Sigmoid colon (tissue), 7 donors: Measurements from ENCODE around the gene EXOC3L1. TPM values are rescaled to one million over a fixed set of nuclear protein-coding genes. Genes with fewer than 3 reads are reported as not detected.

Source experiments
- DNase-seq: peaks from one replicate; pipeline ENCODE4 v3.0.0-alpha.2; 2019
- H3K27ac ChIP-seq, 4 donors: fragments of 200-600 bp; sonication (generic); one replicate each; pipeline ENCODE4 v1.5.1; 2016 to 2019; ENCODE audit warnings: mild to moderate bottlenecking in 1 of 4
- H3K27me3 ChIP-seq, 3 donors: fragments of 200-600 bp; sonication (generic); one replicate each; pipeline ENCODE4 v1.5.1; 2019; ENCODE audit warnings: mild to moderate bottlenecking in 1 of 3
- H3K36me3 ChIP-seq, 4 donors: fragments of 200-600 bp; sonication (generic); one replicate each; pipeline ENCODE4 v1.5.1; 2016 to 2019
- H3K4me1 ChIP-seq, 4 donors: fragments of 200-600 bp; sonication (generic); one replicate each; pipeline ENCODE4 v1.5.1; 2017 to 2019
- H3K4me3 ChIP-seq, 4 donors: fragments of 200-600 bp; sonication (generic); one replicate each; pipeline ENCODE4 v1.5.1; 2017 to 2019; ENCODE audit warnings: mild to moderate bottlenecking in 2 of 4, moderate library complexity in 1 of 4
- H3K9me3 ChIP-seq, 4 donors: fragments of 200-600 bp in 3 of 4; sonication (generic) in 3 of 4; one replicate each; pipeline versions ENCODE4 v1.5.1 to v1.6.1; 2013 to 2019
- CTCF ChIP-seq, 4 experiments: fragments of 450-650 bp in 3 of 4; fragments of 200-600 bp in 1 of 4; IDR thresholded peaks; one replicate each; pipeline ENCODE4 v1.5.1; 2016 to 2019; ENCODE audit warnings: antibody characterized with exemption in 4 of 4, mild to moderate bottlenecking in 3 of 4, moderate library complexity in 2 of 4
- EP300 ChIP-seq, 4 donors: sonication (generic); formaldehyde crosslinking; IDR thresholded peaks; one replicate each; pipeline ENCODE4 v1.6.1; 2017; ENCODE audit warnings: antibody characterized with exemption in 4 of 4
- POLR2A ChIP-seq, 2 donors: fragments of 450-650 bp; IDR thresholded peaks; one replicate each; pipeline ENCODE4 v1.6.1; 2016; ENCODE audit warnings: antibody characterized with exemption in 2 of 2, mild to moderate bottlenecking in 2 of 2, moderate library complexity in 2 of 2
- POLR2AphosphoS5 ChIP-seq, 4 donors: sonication (generic); formaldehyde crosslinking; IDR thresholded peaks; one replicate each; pipeline ENCODE4 v1.6.1; 2017; ENCODE audit warnings: antibody characterized with exemption in 4 of 4
- WGBS, 2 donors: extraction: QIAGEN DNeasy Blood & Tissue Kit; methylation state at CpG; one replicate each; pipeline ENCODE4 v1.1.7; 2013; 5-methylcytosine and 5-hydroxymethylcytosine counted together
- intact Hi-C: fragments of 100-400 bp; cut with DNase I; formaldehyde crosslinking; loops from one replicate; pipeline ENCODE4 v1.15.1; 2023
- polyA plus RNA-seq, 3 donors: library from polyadenylated mRNA; stranded (reverse); fragments of 200-250 nt; gene quantifications; one replicate each; pipeline ENCODE4 v1.2.3, GENCODE V29; 2013
- total RNA-seq, 4 donors: library from RNA; depleted of rRNA; stranded (reverse); fragments of >200 nt; gene quantifications; one replicate each; pipeline ENCODE4 v1.1.0, GENCODE V29; 2016
- donor health status: healthy with polysubstance abuse.
- donor health status: Bipolar disorder and iron deficiency.
- donor health status: healthy.

The EXOC3L1 gene
- total and polyA plus RNA-seq, 7 donors = 1.1 to 8.4 (median 2.5) TPM

- H3K36me3 ChIP-seq = peaks cover 33 to 53% (median 42%) of the 10 kb centered on the region in 4 donors
- H3K9me3 ChIP-seq = no peaks in the 10 kb centered on the region
- no peak for TF ChIP-seq CTCF (IDR thresholded peaks at IDR 0.05)
- no peak for TF ChIP-seq POLR2AphosphoS5 (IDR thresholded peaks at IDR 0.05)
- no peak for TF ChIP-seq POLR2A (IDR thresholded peaks at IDR 0.05)
- no peak for TF ChIP-seq EP300 (IDR thresholded peaks at IDR 0.05)
- H3K27ac ChIP-seq = no peak overlapping the region
- intact Hi-C loops = loop anchor here (2.0 kb wide), 1 partner anchor 33 kb away; the partner anchor contains the start of gene TMEM208
- peak overlapping the region in 1 of 4 donors; percentile 92 for H3K4me3 ChIP-seq
- no peak for DNase-seq
- no peaks in the 10 kb centered on the region for H3K27me3 ChIP-seq
- H3K4me1 ChIP-seq = peaks cover 1 to 30% (median 27%) of the 10 kb centered on the region in 4 donors
Observed at GRCh38 chr16:67193536-67193935, 3.6 kb upstream of the EXOC3L1 start.

GRCh38 chr16:67192781-67193361 lies 2.9 kb upstream of the EXOC3L1 start:
- H3K4me3 ChIP-seq = peak overlapping the region; percentile 83 to 93 (median 92)
- H3K4me1 ChIP-seq = peaks cover 1 to 27% (median 25%) of the 10 kb centered on the region in 4 donors
- H3K27ac ChIP-seq = peak overlapping the region; percentile 72 to 79 (median 78)
- no peak for DNase-seq
- H3K36me3 ChIP-seq = peaks cover 33 to 47% (median 37%) of the 10 kb centered on the region in 4 donors
- no peaks in the 10 kb centered on the region for H3K27me3 ChIP-seq
- no peaks in the 10 kb centered on the region for H3K9me3 ChIP-seq
- intact Hi-C loops = loop anchor here (2.0 kb wide), 1 partner anchor 34 kb away; the partner anchor contains the start of gene TMEM208
- TF ChIP-seq CTCF (IDR thresholded peaks at IDR 0.05) = no peak
- TF ChIP-seq POLR2AphosphoS5 (IDR thresholded peaks at IDR 0.05) = no peak
- no peak for TF ChIP-seq POLR2A (IDR thresholded peaks at IDR 0.05)
- no peak for TF ChIP-seq EP300 (IDR thresholded peaks at IDR 0.05)
- WGBS, 2 donors = 13 to 30% methylated on average over 17 of the region's 17 CpGs

DNA sequence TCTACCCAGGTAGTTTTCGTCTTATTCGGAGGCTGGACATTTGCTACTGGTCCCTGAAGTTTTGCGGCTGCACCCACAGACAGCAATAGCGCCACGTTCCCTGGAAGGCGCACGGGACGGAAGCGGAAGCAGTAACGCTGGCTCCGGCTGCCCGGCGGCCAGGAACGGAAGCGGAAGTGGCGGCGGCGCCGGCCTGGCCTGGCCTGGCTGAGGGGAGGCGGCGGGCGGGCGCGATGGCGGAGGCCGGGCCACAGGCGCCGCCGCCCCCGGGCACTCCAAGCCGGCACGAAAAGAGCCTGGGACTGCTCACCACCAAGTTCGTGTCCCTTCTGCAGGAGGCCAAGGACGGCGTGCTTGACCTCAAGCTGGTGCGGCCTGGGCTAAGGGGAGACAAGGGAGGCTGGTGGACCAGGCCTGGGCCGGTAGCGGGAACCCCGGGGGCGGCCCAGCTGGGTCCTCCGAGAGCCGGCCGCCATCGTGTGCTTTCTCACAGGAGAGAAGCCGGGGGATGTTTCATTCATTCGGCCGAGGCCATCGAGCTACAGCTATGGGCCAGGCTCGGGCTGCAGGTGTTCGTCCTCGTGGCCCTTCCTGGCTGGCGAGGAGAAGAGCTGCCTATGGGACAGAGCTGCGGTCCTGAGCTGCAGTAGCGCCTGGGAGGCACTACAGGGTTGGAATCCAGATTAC lies 2.2 kb upstream of the EXOC3L1 start, which contains the start of gene E2F4:
TSS of gene E2F4 (plus strand) at position 161 of the 687 bp plus-strand sequence. CDS start at position 234, 73 bp downstream.
- intact Hi-C loops = loop anchor here (2.0 kb wide), 1 partner anchor 35 kb away; the partner anchor contains the start of gene TMEM208
- peaks cover 1 to 27% (median 25%) of the 10 kb centered on the region in 4 donors for H3K4me1 ChIP-seq
- H3K27ac ChIP-seq = peak within 1 kb of the TSS; percentile 72 to 79 (median 78)
- H3K9me3 ChIP-seq = no peaks in the 10 kb centered on the region
- H3K27me3 ChIP-seq = no peaks in the 10 kb centered on the region
- no peak for TF ChIP-seq CTCF (IDR thresholded peaks at IDR 0.05)
- TF ChIP-seq EP300 (IDR thresholded peaks at IDR 0.05) = peak in 1 of 4 donors; percentile 33
- peak; percentile 42 to 85 (median 81) for TF ChIP-seq POLR2AphosphoS5 (IDR thresholded peaks at IDR 0.05)
- 0% methylated on average over 54 of the region's 54 CpGs for WGBS, 2 donors
- DNase-seq = peak; percentile 94
- peak within 1 kb of the TSS; percentile 83 to 93 (median 92) for H3K4me3 ChIP-seq
- peaks cover 28 to 40% (median 30%) of the 10 kb centered on the region in 4 donors for H3K36me3 ChIP-seq

GRCh38 chr16:67191411-67191994 lies 1.6 kb upstream of the EXOC3L1 start:
- intact Hi-C loops = no loop called here
- TF ChIP-seq CTCF (IDR thresholded peaks at IDR 0.05) = no peak
- no peak for TF ChIP-seq EP300 (IDR thresholded peaks at IDR 0.05)
- WGBS, 2 donors = 21 to 31% methylated on average over 9 of the region's 9 CpGs
- DNase-seq = no peak
- H3K36me3 ChIP-seq = peaks cover 22 to 33% (median 24%) of the 10 kb centered on the region in 4 donors
- peak overlapping the region in 1 of 4 donors; percentile 72 for H3K27ac ChIP-seq
- H3K4me3 ChIP-seq = peak overlapping the region in 3 of 4 donors; percentile 83 to 93 (median 92)
- H3K9me3 ChIP-seq = no peaks in the 10 kb centered on the region
- peaks cover 1 to 27% (median 25%) of the 10 kb centered on the region in 4 donors for H3K4me1 ChIP-seq
- no peaks in the 10 kb centered on the region for H3K27me3 ChIP-seq
